Transverse colon (tissue), 3 donors: ENCODE results near the gene KAZN.

Experiments used
- CTCF ChIP-seq, 5 experiments: fragments of 200-600 bp in 3 of 5; fragments of 450-650 bp in 2 of 5; sonication (generic) in 3 of 5; IDR thresholded peaks; 1 replicate in 2 of 5; 2 replicates in 3 of 5; pipeline ENCODE4 v1.5.1; 2016 to 2017; ENCODE audit warnings: antibody characterized with exemption in 5 of 5, inconsistent platforms in 3 of 5, mild to moderate bottlenecking in 2 of 5, moderate library complexity in 1 of 5
- POLR2A ChIP-seq: fragments of 450-650 bp; IDR thresholded peaks from one replicate; pipeline ENCODE4 v1.6.1; 2016; ENCODE audit warnings: antibody characterized with exemption, mild to moderate bottlenecking, moderate library complexity

- TF ChIP-seq POLR2A (no peak), CTCF (IDR thresholded peaks at IDR 0.05) (no peak)
These were observed 56.9 kb downstream of the KAZN start for GRCh38 chr1:14655385-14655784.
